ENCODE results near the gene SLK. TPM values are rescaled to one million over a fixed set of nuclear protein-coding genes. Genes with fewer than 3 reads are reported as not detected.

The SLK gene
- total and polyA plus RNA-seq, 2 of the 13 experiments (the other 11 are each of a cell fraction or from before 2014, with no cell fraction given), result 3.4 to 22.8 TPM

DNA sequence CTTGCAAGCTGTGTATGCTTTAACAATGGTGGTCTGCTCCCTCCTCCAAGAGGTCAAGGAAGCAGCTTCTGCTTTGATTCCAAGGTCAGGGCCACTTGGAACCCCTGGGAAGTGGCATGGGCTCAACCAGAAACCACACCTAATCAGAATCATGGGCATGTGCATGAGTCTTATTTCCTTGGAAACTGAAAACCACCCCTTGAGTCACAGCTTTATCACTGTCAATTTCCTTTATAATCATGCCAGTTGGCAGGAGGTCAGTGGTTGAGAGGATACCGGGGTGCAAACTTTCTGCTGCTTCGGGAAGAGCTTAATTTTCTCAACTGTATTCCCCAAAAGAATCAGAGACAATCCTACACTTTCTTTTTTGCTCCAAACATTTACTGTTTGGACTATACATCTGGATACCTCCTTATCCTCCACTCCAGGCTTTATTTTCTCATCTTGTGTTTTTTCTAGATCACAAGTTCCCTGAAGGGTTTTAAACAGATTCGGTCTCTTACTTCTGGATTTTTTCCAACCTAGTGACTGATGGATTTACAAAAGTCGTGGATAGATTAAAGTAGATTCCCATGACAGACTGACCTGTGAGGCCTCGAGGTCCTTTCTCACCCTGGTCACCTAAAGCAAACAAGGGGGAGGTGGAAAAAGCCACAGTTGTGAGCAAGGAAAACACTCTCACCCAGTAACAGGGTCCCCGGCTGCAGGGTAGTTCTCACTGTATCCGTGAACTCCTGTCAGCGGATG, 82.7 kb downstream of the SLK start:
- intact Hi-C loops (cut with micrococcal nuclease; ENCODE audit: unreplicated experiment) (no loop called here), in situ Hi-C loops (cut with HindIII; ENCODE audit: extremely low pct_ligation_motif_present, low pct_unique_long_range_greater_than_20kb) (loop anchor here (5.0 to 10.0 kb wide), 2 partner anchors 158 to 305 kb away; partner anchors contain the start of gene CFAP58)
- Histone ChIP-seq H3K9ac (ENCODE audit: insufficient read depth, low read depth, low read length) (no peak overlapping the region), H2AFZ (ENCODE audit: low read length) (no peak overlapping the region), H3K4me1 (ENCODE audit: insufficient read depth, low read length) (peaks cover 25% of the 10 kb centered on the region), H3K4me3 (replicated peaks in 1 of 3; ENCODE audit: insufficient read depth in 1 of 3, low read depth in 2 of 3, low read length in 3 of 3) (no peak overlapping the region), H3K9me3 (ENCODE audit: low read length) (no peaks in the 10 kb centered on the region), H3K36me3 (replicated peaks in 1 of 2; ENCODE audit: control insufficient read depth in 1 of 2, insufficient read depth in 2 of 2, low read length in 2 of 2) (no peaks in the 10 kb centered on the region), H3K4me2 (ENCODE audit: low read depth, low read length) (no peak overlapping the region), H3K27me3 (ENCODE audit: control insufficient read depth in 1 of 2, insufficient read depth in 2 of 2, low read length in 2 of 2) (peaks cover 2 to 41% of the 10 kb centered on the region in 2 experiments; a peak in 4 of 5 replicates), H3K79me2 (ENCODE audit: insufficient read depth, low read length) (no peaks in the 10 kb centered on the region), H4K20me1 (ENCODE audit: insufficient read depth, low read length) (no peaks in the 10 kb centered on the region), H3K27ac (ENCODE audit: extremely low read length, insufficient read depth, low read length) (no peak overlapping the region)
- peak; percentile 15; the same call in 1 of the 3 replicates for ATAC-seq
- DNase-seq (ENCODE audit: low spot score), result no peak
- TF ChIP-seq HMGA1 (CRISPR knock-in tag; conservative IDR thresholded peaks at IDR 0.05) (no peak), ZNF235 (CRISPR knock-in tag; IDR thresholded peaks at IDR 0.05; ENCODE audit: borderline replicate concordance) (no peak), ZNF674 (CRISPR knock-in tag; IDR thresholded peaks at IDR 0.05; ENCODE audit: low read depth) (no peak), NR1H2 (CRISPR knock-in tag; IDR thresholded peaks at IDR 0.05; ENCODE audit: borderline replicate concordance, low read depth) (no peak), MAFG (CRISPR knock-in tag; IDR thresholded peaks at IDR 0.05) (no peak), ZNF124 (CRISPR knock-in tag; IDR thresholded peaks at IDR 0.05) (no peak), THAP11 (CRISPR knock-in tag; IDR thresholded peaks at IDR 0.05) (no peak), YY1 (IDR thresholded peaks at IDR 0.05; ENCODE audit: insufficient read depth, insufficient replicate concordance, low read depth, low read length) (no peak), ZNF292 (CRISPR knock-in tag; IDR thresholded peaks at IDR 0.05; ENCODE audit: borderline replicate concordance, low read depth) (peak; percentile 42; the same call in 1 of the 2 replicates), SOX6 (IDR thresholded peaks at IDR 0.05) (no peak), SOX6 (CRISPR knock-in tag; IDR thresholded peaks at IDR 0.05) (no peak), ZNF619 (CRISPR knock-in tag; IDR thresholded peaks at IDR 0.05) (no peak), RARA (CRISPR knock-in tag; IDR thresholded peaks at IDR 0.05) (0 out of 2 replicates have a peak, but pooled peaks have one; percentile 25), MAZ (IDR thresholded peaks at IDR 0.05; ENCODE audit: borderline replicate concordance, low read depth, low read length) (no peak), MAZ (CRISPR knock-in tag; IDR thresholded peaks at IDR 0.05; ENCODE audit: low read depth) (no peak)
- TF ChIP-seq, protein P1, sequence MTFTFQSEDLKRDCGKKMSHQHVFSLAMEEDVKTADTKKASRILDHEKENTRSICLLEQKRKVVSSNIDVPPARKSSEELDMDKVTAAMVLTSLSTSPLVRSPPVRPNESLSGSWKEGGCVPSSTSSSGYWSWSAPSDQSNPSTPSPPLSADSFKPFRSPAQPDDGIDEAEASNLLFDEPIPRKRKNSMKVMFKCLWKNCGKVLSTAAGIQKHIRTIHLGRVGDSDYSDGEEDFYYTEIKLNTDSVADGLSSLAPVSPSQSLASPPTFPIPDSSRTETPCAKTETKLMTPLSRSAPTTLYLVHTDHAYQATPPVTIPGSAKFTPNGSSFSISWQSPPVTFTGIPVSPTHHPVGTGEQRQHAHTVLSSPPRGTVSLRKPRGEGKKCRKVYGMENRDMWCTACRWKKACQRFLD (CRISPR knock-in tag; IDR thresholded peaks at IDR 0.05; ENCODE audit: borderline replicate concordance), result no peak
- TF ChIP-seq, protein P2, sequence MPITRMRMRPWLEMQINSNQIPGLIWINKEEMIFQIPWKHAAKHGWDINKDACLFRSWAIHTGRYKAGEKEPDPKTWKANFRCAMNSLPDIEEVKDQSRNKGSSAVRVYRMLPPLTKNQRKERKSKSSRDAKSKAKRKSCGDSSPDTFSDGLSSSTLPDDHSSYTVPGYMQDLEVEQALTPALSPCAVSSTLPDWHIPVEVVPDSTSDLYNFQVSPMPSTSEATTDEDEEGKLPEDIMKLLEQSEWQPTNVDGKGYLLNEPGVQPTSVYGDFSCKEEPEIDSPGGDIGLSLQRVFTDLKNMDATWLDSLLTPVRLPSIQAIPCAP (CRISPR knock-in tag; IDR thresholded peaks at IDR 0.05; ENCODE audit: low read depth), result no peak
- TF ChIP-seq, protein P3, sequence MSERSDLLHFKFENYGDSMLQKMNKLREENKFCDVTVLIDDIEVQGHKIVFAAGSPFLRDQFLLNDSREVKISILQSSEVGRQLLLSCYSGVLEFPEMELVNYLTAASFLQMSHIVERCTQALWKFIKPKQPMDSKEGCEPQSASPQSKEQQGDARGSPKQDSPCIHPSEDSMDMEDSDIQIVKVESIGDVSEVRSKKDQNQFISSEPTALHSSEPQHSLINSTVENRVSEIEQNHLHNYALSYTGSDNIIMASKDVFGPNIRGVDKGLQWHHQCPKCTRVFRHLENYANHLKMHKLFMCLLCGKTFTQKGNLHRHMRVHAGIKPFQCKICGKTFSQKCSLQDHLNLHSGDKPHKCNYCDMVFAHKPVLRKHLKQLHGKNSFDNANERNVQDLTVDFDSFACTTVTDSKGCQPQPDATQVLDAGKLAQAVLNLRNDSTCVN (CRISPR knock-in tag; IDR thresholded peaks at IDR 0.05; ENCODE audit: borderline replicate concordance), result no peak
- 11% methylated on average over 6 of the region's 8 CpGs for WGBS (ENCODE audit: low lambda C conversion rate)
- POLR2A ChIA-PET, result no interaction called here
- no TSS peak for BruUV-seq (replicated peaks)
- no peak for FAIRE-seq
- CTCF ChIA-PET (ENCODE audit: low intra/inter-chr PET ratio, low total read pairs), result no interaction called here

All from HepG2 (cell line).